ENCODE results near the gene IGSF11.
"Not testable (repeated sequence)": the region's sequence is repeated elsewhere in the genome, so short reads cannot be mapped to it uniquely, and the experiment has no call there.

The IGSF11 gene

GRCh38 chr3:119034256-119035013 lies at the start of gene IGSF11:
Gene IGSF11, minus strand, starts transcription at chr3:119034846. Its CDS starts 264 bp downstream, at chr3:119034582.
- peak; percentile 14 to 34 for DNase-seq (ENCODE audit: low read depth in 1 of 2, low spot score in 1 of 2)

- DNase-seq (ENCODE audit: low read depth in 1 of 2, low spot score in 1 of 2) = no peak
Measured at GRCh38 chr3:119080364-119080763, 45.7 kb upstream of the IGSF11 start.

- no peak for DNase-seq (ENCODE audit: low read depth in 1 of 2, low spot score in 1 of 2)
Measured at GRCh38 chr3:119073258-119074001, 38.8 kb upstream of the IGSF11 start.

- DNase-seq (ENCODE audit: low read depth in 1 of 2, low spot score in 1 of 2) = not testable (repeated sequence)
Measured at GRCh38 chr3:119072451-119072850, 37.8 kb upstream of the IGSF11 start.

GRCh38 chr3:119069725-119070124 lies 35.1 kb upstream of the IGSF11 start:
- DNase-seq (ENCODE audit: low read depth in 1 of 2, low spot score in 1 of 2) = no peak

- DNase-seq (ENCODE audit: low read depth in 1 of 2, low spot score in 1 of 2) = no peak
Measured at GRCh38 chr3:119063471-119063870, 28.8 kb upstream of the IGSF11 start.

GRCh38 chr3:119062892-119063291 lies 28.2 kb upstream of the IGSF11 start:
- no peak for DNase-seq (ENCODE audit: low read depth in 1 of 2, low spot score in 1 of 2)

- DNase-seq (ENCODE audit: low read depth in 1 of 2, low spot score in 1 of 2) = no peak
Measured at GRCh38 chr3:119044593-119044992, 9.9 kb upstream of the IGSF11 start.

- no peak for DNase-seq (ENCODE audit: low read depth in 1 of 2, low spot score in 1 of 2)
Measured at GRCh38 chr3:119042162-119042561, 7.5 kb upstream of the IGSF11 start.

- no peak for DNase-seq (ENCODE audit: low read depth in 1 of 2, low spot score in 1 of 2)
Measured at GRCh38 chr3:119035014-119035346, 334 bp upstream of the IGSF11 start.

GRCh38 chr3:119033393-119034255 lies 1.0 kb downstream of the IGSF11 start:
- no peak for DNase-seq (ENCODE audit: low read depth in 1 of 2, low spot score in 1 of 2)

GRCh38 chr3:119025171-119025795 lies 9.4 kb downstream of the IGSF11 start:
- DNase-seq (ENCODE audit: low read depth in 1 of 2, low spot score in 1 of 2) = no peak

- DNase-seq (ENCODE audit: low read depth in 1 of 2, low spot score in 1 of 2) = no peak
Measured at GRCh38 chr3:119019767-119020518, 14.7 kb downstream of the IGSF11 start.

- DNase-seq (ENCODE audit: low read depth in 1 of 2, low spot score in 1 of 2) = no peak
Measured at GRCh38 chr3:119018690-119019463, 15.8 kb downstream of the IGSF11 start.

GRCh38 chr3:119015942-119016341 lies 18.7 kb downstream of the IGSF11 start:
- DNase-seq (ENCODE audit: low read depth in 1 of 2, low spot score in 1 of 2) = no peak

GRCh38 chr3:119013951-119014350 lies 20.7 kb downstream of the IGSF11 start:
- no peak for DNase-seq (ENCODE audit: low read depth in 1 of 2, low spot score in 1 of 2)

GRCh38 chr3:119011528-119011927 lies 23.1 kb downstream of the IGSF11 start:
- no peak for DNase-seq (ENCODE audit: low read depth in 1 of 2, low spot score in 1 of 2)

- DNase-seq (ENCODE audit: low read depth in 1 of 2, low spot score in 1 of 2) = no peak
Measured at GRCh38 chr3:118997190-118997589, 37.5 kb downstream of the IGSF11 start.

- DNase-seq (ENCODE audit: low read depth in 1 of 2, low spot score in 1 of 2) = no peak
Measured at GRCh38 chr3:118991775-118992174, 42.9 kb downstream of the IGSF11 start.

All from activated T-helper 1 cell treated with anti-CD3 and anti-CD28 coated beads, Interleukin-2, amount 50 U/mL, for 16 hours (primary cell).